ENCODE results near the gene NOL9. TPM values are rescaled to one million over a fixed set of nuclear protein-coding genes. Genes with fewer than 3 reads are reported as not detected.

Gene NOL9
- total and polyA plus RNA-seq, 9 of the 15 experiments (the other 6 are each of a cell fraction or from before 2014, with no cell fraction given): 5.6 to 76.5 (median 47.3) TPM

DNA sequence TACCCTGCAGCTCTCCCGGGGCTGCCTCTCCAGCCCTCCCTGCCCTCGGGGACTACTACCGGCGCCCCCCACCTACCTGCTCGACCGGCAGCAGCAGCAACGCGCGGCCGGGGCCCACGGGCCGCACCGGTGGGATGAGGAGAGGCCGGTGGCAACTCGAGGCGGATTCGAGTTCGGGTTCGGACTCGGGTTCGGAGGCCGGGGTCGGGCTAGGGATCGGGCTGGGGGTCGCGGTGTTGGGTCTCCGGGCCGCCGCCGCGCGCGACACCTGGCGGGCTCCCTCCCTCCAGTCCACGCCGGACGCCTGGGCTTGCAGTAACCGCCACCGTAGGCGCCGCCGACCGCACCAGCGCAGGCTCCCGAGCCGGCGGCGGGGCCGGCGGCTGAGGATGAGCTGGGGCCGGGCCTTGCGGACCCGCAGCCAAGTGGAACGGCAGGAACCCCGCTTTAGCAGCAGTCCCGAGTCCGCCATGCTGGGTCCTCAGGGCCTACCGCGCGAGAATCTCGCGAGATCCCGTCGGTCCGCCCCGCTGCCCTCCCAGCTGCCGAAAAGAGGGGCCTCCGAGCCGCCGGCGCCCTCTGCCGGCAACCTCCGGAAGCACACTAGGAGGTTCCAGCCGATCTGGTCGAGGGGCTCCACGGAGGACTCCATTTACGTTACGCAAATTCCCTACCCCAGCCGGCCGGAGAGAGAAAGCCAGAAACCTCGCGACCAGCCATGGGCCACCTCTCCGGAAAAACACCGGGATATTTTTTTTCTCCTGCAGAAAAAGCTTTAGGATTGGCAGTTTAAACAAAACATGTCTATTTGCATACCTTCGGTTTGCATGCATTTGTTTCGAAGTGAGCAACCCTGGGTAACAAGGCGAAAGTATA is at the start of gene NOL9 (continued):
- no peak for TF ChIP-seq ZNF449 (CRISPR knock-in tag; IDR thresholded peaks at IDR 0.05)
- peak; percentile 90 for TF ChIP-seq EP400 (IDR thresholded peaks at IDR 0.05)
- TF ChIP-seq ESRRB (CRISPR knock-in tag; IDR thresholded peaks at IDR 0.05; ENCODE audit: borderline replicate concordance): no peak
- peak; percentile 73 for TF ChIP-seq TAF7 (tag; IDR thresholded peaks at IDR 0.05)
- 0 out of 2 replicates have a peak, but pooled peaks have one; percentile 65 for TF ChIP-seq NKRF (IDR thresholded peaks at IDR 0.05; ENCODE audit: borderline replicate concordance)
- no peak for TF ChIP-seq ZNF609 (CRISPR knock-in tag; IDR thresholded peaks at IDR 0.05; ENCODE audit: borderline replicate concordance)
- TF ChIP-seq JUNB (CRISPR knock-in tag; conservative IDR thresholded peaks at IDR 0.05): no peak
- TF ChIP-seq ETV5 (CRISPR knock-in tag; IDR thresholded peaks at IDR 0.05; ENCODE audit: low read depth): peak; percentile 77; the same call in 1 of the 2 replicates
- no peak for TF ChIP-seq CHD4 (IDR thresholded peaks at IDR 0.05; ENCODE audit: insufficient read depth, insufficient replicate concordance, low read depth, low read length, poor library complexity, severe bottlenecking)
- no peak for TF ChIP-seq TFAM (CRISPR knock-in tag; conservative IDR thresholded peaks at IDR 0.05)
- peak; percentile 66; the same call in 1 of the 2 replicates for TF ChIP-seq ETS1 (conservative IDR thresholded peaks at IDR 0.05; ENCODE audit: control insufficient read depth, low read depth, low read length)
- TF ChIP-seq MAZ (CRISPR knock-in tag; conservative IDR thresholded peaks at IDR 0.05 in 1 of 2, IDR thresholded peaks at IDR 0.05 in 1 of 2): peak; percentile 88 to 96
- no peak for TF ChIP-seq ZNF699 (CRISPR knock-in tag; IDR thresholded peaks at IDR 0.05; ENCODE audit: insufficient replicate concordance)
- peak; percentile 75 for TF ChIP-seq L3MBTL2 (IDR thresholded peaks at IDR 0.05)
- TF ChIP-seq ZNF253 (CRISPR knock-in tag; conservative IDR thresholded peaks at IDR 0.05): no peak
- no peak for TF ChIP-seq MAFG (tag; conservative IDR thresholded peaks at IDR 0.05)
